PC-9 (cell line): ENCODE results near the gene LRP8. TPM values are rescaled to one million over a fixed set of nuclear protein-coding genes. Genes with fewer than 3 reads are reported as not detected.

Source experiments
- BruUV-seq: library from RNA; stranded (reverse); fragments of 400-500 nt; replicated peaks from 2 replicates; lab custom pipeline; 2021; lab: Mats Ljungman, UMichigan
- CTCF ChIA-PET: fragments of 300-600 bp; sonication (Branson Sonifier 250); formaldehyde crosslinking; loops from one replicate; lab custom pipeline; 2022; ENCODE audit warnings: antibody characterized with exemption; lab: Charles Lee
- POLR2A ChIA-PET: fragments of 300-600 bp; sonication (Branson Sonifier 250); formaldehyde crosslinking; loops from one replicate; lab custom pipeline; 2022; ENCODE audit warnings: antibody characterized with exemption; ENCODE audit not compliant: unreplicated experiment; lab: Charles Lee
- DNase-seq, 2 experiments: peaks; one replicate each; pipeline versions ENCODE4 v3.0.0 to v3.0.0-alpha.2; 2015 to 2022; ENCODE audit warnings: mixed read lengths in 1 of 2
- H2AFZ ChIP-seq: fragments of 200-600 bp; sonication (generic); 2 replicates; pipeline ENCODE4 v1.8.1; 2017; ENCODE audit warnings: antibody characterized with exemption
- H3F3A ChIP-seq: fragments of 200-600 bp; sonication (generic); 2 replicates; pipeline ENCODE4 v1.8.1; 2017; ENCODE audit warnings: antibody characterized with exemption, mild to moderate bottlenecking, low read depth; ENCODE audit not compliant: insufficient read depth
- H3K27ac ChIP-seq: fragments of 200-600 bp; sonication (generic); 2 replicates; pipeline ENCODE4 v1.6.1; 2016; ENCODE audit warnings: mixed run types
- H3K27me3 ChIP-seq: fragments of 200-600 bp; sonication (generic); 2 replicates; pipeline ENCODE4 v1.6.1; 2016; ENCODE audit warnings: low read depth, mixed run types; ENCODE audit not compliant: insufficient read depth
- H3K36me3 ChIP-seq: fragments of 200-600 bp; sonication (generic); 2 replicates; pipeline ENCODE4 v1.6.1; 2016; ENCODE audit warnings: low read depth, mixed run types
- H3K4me1 ChIP-seq: fragments of 200-600 bp; sonication (generic); replicated peaks from 2 replicates; pipeline ENCODE4 v1.6.1; 2016; ENCODE audit warnings: mixed run types; ENCODE audit not compliant: insufficient read depth
- H3K4me2 ChIP-seq: fragments of 200-600 bp; sonication (generic); 2 replicates; pipeline ENCODE4 v1.6.1; 2017; ENCODE audit warnings: mixed run types
- H3K4me3 ChIP-seq: fragments of 200-600 bp; sonication (generic); 2 replicates; pipeline ENCODE4 v1.6.1; 2016; ENCODE audit warnings: mixed run types
- H3K79me2 ChIP-seq: fragments of 200-600 bp; sonication (generic); 2 replicates; pipeline ENCODE4 v1.6.1; 2017; ENCODE audit warnings: low read depth, mixed run types
- H3K9me2 ChIP-seq: fragments of 200-600 bp; sonication (generic); 2 replicates; pipeline ENCODE4 v1.8.1; 2017; ENCODE audit warnings: mild to moderate bottlenecking; ENCODE audit not compliant: insufficient read depth
- H3K9me3 ChIP-seq: fragments of 200-600 bp; sonication (generic); 2 replicates; pipeline ENCODE4 v1.8.1; 2016; ENCODE audit warnings: low read depth; ENCODE audit not compliant: insufficient read depth
- H4K20me1 ChIP-seq: fragments of 200-600 bp; sonication (generic); 2 replicates; pipeline ENCODE4 v1.8.1; 2017; ENCODE audit not compliant: insufficient read depth
- EZH2 ChIP-seq: fragments of 200-600 bp; sonication (generic); IDR thresholded peaks from 2 replicates; pipeline ENCODE4 v1.8.0; 2017; ENCODE audit warnings: antibody characterized with exemption, low read depth
- intact Hi-C: fragments of 100-400 bp; cut with micrococcal nuclease; formaldehyde crosslinking; loops from one replicate; pipeline ENCODE4 v1.10.0; 2022; ENCODE audit not compliant: unreplicated experiment
- total RNA-seq: library from RNA; stranded (reverse); gene quantifications from 2 replicates; pipeline ENCODE4 v1.2.3, GENCODE V29; 2021
- TF ChIP-seq, protein P1 (sequence below): fragments of 200-600 bp; sonication (generic); conservative IDR thresholded peaks from 2 replicates; pipeline ENCODE4 v1.6.1; 2017; ENCODE audit warnings: mixed run types, antibody characterized with exemption, mild to moderate bottlenecking, moderate library complexity

The LRP8 gene
- total RNA-seq, 1 experiment from 2014 or later, result 85.3 TPM

DNA sequence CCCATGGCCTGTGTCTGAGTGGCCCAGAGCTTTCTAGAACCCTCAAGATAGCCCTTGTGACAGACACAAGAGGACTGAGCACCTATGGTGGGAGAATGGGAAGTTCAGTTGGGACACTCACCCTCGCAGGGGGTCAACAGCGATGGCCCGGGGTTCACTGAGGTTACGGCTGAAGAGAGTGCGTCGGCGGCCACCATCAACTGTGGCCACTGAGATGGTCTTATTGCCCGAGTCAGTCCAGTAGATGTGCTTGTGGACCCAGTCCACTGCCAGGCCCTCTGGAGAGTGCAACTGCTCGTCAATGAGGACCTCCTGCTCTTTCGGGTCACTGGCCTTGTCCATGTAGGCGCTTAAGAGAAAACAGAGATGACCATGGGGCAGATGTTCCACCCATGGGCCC, 63.8 kb downstream of the LRP8 start:
- no peaks in the 10 kb centered on the region for H3K79me2 ChIP-seq
- H3K4me2 ChIP-seq, result no peak overlapping the region
- H3K9me2 ChIP-seq, result no peaks in the 10 kb centered on the region
- H3K27me3 ChIP-seq, result no peaks in the 10 kb centered on the region
- TF ChIP-seq, protein P1, sequence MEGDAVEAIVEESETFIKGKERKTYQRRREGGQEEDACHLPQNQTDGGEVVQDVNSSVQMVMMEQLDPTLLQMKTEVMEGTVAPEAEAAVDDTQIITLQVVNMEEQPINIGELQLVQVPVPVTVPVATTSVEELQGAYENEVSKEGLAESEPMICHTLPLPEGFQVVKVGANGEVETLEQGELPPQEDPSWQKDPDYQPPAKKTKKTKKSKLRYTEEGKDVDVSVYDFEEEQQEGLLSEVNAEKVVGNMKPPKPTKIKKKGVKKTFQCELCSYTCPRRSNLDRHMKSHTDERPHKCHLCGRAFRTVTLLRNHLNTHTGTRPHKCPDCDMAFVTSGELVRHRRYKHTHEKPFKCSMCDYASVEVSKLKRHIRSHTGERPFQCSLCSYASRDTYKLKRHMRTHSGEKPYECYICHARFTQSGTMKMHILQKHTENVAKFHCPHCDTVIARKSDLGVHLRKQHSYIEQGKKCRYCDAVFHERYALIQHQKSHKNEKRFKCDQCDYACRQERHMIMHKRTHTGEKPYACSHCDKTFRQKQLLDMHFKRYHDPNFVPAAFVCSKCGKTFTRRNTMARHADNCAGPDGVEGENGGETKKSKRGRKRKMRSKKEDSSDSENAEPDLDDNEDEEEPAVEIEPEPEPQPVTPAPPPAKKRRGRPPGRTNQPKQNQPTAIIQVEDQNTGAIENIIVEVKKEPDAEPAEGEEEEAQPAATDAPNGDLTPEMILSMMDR, result no peak
- no peak for TF ChIP-seq EZH2
- POLR2A ChIA-PET, result no interaction called here
- intact Hi-C loops, result no loop called here
- CTCF ChIA-PET, result no interaction called here
- BruUV-seq, result no TSS peak
- no peaks in the 10 kb centered on the region for H4K20me1 ChIP-seq
- no peak overlapping the region for H3K27ac ChIP-seq
- H2AFZ ChIP-seq, result no peak overlapping the region
- H3K4me1 ChIP-seq, result no peaks in the 10 kb centered on the region
- H3K36me3 ChIP-seq, result peaks cover 44% of the 10 kb centered on the region
- H3F3A ChIP-seq, result no peaks in the 10 kb centered on the region; the same call in 1 of the 2 replicates
- DNase-seq, result no peak
- H3K9me3 ChIP-seq, result no peaks in the 10 kb centered on the region
- no peak overlapping the region for H3K4me3 ChIP-seq

DNA sequence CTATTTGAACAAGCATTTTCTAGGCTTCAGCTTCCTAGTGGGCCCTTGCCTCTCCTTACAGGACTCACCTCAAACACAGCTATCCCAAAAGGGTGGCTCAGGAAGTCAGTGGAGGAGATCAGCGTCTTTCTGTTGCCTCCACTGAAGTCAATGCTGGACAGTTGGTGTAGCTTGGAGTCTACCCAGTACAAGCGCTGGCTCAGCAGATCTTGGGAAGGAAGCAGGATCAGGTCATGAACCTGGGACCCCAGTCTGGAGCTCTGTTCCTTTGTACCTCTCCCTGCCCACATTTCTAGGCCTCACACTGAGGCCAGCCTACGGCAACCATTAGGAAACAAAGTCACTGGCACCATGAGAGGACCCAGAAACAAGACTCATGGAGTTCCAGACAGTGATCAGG, 65.9 kb downstream of the LRP8 start:
- Histone ChIP-seq H3K79me2 (no peaks in the 10 kb centered on the region), H3F3A (no peaks in the 10 kb centered on the region; the same call in 1 of the 2 replicates), H3K4me3 (no peak overlapping the region), H4K20me1 (no peaks in the 10 kb centered on the region), H3K27ac (no peak overlapping the region), H3K27me3 (no peaks in the 10 kb centered on the region), H3K36me3 (peaks cover 53% of the 10 kb centered on the region), H3K9me2 (no peaks in the 10 kb centered on the region), H2AFZ (no peak overlapping the region), H3K9me3 (no peaks in the 10 kb centered on the region), H3K4me2 (no peak overlapping the region), H3K4me1 (no peaks in the 10 kb centered on the region)
- intact Hi-C loops, result no loop called here
- ChIA-PET CTCF (no interaction called here), POLR2A (no interaction called here)
- TF ChIP-seq EZH2, result no peak
- TF ChIP-seq, protein P1, result no peak
- no TSS peak for BruUV-seq
- no peak for DNase-seq

DNA sequence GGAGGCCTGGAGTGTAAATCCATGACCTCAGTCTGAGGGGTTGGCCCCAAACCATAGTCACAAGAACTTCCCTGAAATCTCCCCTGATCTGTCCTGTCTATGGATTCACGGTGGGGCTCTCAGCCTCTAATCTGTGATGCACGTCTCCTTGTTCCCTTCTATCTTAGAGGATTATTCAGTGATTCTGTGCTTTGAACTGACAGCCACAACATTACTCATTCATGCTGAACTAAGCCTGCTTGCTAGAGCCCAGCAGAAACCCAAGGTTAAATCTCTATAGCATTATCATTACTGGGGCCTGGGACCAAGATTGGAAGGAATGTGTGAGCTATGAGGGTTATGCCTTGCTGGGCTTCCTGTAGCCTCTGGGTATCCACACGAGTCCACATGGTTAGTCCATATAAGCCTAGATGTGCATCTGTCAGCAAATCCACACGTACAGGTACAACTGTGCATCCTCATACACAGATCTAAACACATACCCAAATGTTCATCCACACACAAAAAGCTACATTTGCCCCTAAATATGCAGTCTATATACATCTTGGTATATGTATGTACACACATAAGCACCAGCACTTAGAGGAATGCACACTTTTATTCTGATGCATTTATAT, 67.1 kb downstream of the LRP8 start:
- no peaks in the 10 kb centered on the region for H3K27me3 ChIP-seq
- no peak overlapping the region for H3K4me2 ChIP-seq
- no TSS peak for BruUV-seq
- intact Hi-C loops, result no loop called here
- no peaks in the 10 kb centered on the region for H3K9me2 ChIP-seq
- no peaks in the 10 kb centered on the region; the same call in 1 of the 2 replicates for H3F3A ChIP-seq
- no peaks in the 10 kb centered on the region for H3K9me3 ChIP-seq
- peaks cover 54% of the 10 kb centered on the region for H3K36me3 ChIP-seq
- H3K4me3 ChIP-seq, result no peak overlapping the region
- H3K79me2 ChIP-seq, result no peaks in the 10 kb centered on the region
- ChIA-PET POLR2A (no interaction called here), CTCF (no interaction called here)
- TF ChIP-seq, protein P1, result no peak
- TF ChIP-seq EZH2, result no peak
- H3K27ac ChIP-seq, result no peak overlapping the region
- no peaks in the 10 kb centered on the region for H3K4me1 ChIP-seq
- no peak for DNase-seq
- H2AFZ ChIP-seq, result no peak overlapping the region
- H4K20me1 ChIP-seq, result no peaks in the 10 kb centered on the region; the same call in 1 of the 2 replicates
